Trophoblast cell (in vitro differentiated cells and primary cell): ENCODE measurements around the gene TAF7.
A peak's percentile ranks its signal among the peaks of the same experiment; 100 is the strongest.
"Not testable (repeated sequence)": the region's sequence is repeated elsewhere in the genome, so short reads cannot be mapped to it uniquely, and the experiment has no call there.

Experiments
- DNase-seq, 2 donors: peaks; one replicate each; pipeline ENCODE4 v3.0.0-alpha.2; 2016
- H2AFZ ChIP-seq: 2 replicates; pipeline ENCODE4 v1.6.1; 2013; ENCODE audit warnings: low read length, moderate library complexity, mild to moderate bottlenecking; ENCODE audit not compliant: insufficient read depth, poor library complexity
- H2AK5ac ChIP-seq: 2 replicates; pipeline ENCODE4 v1.6.1; 2013; ENCODE audit warnings: mild to moderate bottlenecking, low read length
- H2BK120ac ChIP-seq: 2 replicates; pipeline ENCODE4 v1.6.1; 2013; ENCODE audit warnings: low read length, mild to moderate bottlenecking, moderate library complexity; ENCODE audit not compliant: insufficient read depth, poor library complexity
- H2BK12ac ChIP-seq: 2 replicates; pipeline ENCODE4 v1.6.1; 2013; ENCODE audit warnings: mild to moderate bottlenecking, low read length, moderate library complexity
- H2BK5ac ChIP-seq: 2 replicates; pipeline ENCODE4 v1.6.1; 2013; ENCODE audit warnings: low read length, low read depth, moderate library complexity, mild to moderate bottlenecking; ENCODE audit not compliant: poor library complexity
- H3K14ac ChIP-seq: 2 replicates; pipeline ENCODE4 v1.6.1; 2013; ENCODE audit warnings: mild to moderate bottlenecking, low read length
- H3K18ac ChIP-seq: 2 replicates; pipeline ENCODE4 v1.6.1; 2013; ENCODE audit warnings: mild to moderate bottlenecking, low read length
- H3K23ac ChIP-seq: 2 replicates; pipeline ENCODE4 v1.6.1; 2013; ENCODE audit warnings: low read length
- H3K27ac ChIP-seq: 2 replicates; pipeline ENCODE4 v1.5.1; 2013; ENCODE audit warnings: low read depth, mild to moderate bottlenecking, inconsistent platforms, low read length, moderate library complexity
- H3K27me3 ChIP-seq: 2 replicates; pipeline ENCODE4 v1.6.1; 2013; ENCODE audit warnings: inconsistent platforms, mild to moderate bottlenecking, low read length, moderate library complexity; ENCODE audit not compliant: insufficient read depth
- H3K36me3 ChIP-seq, 2 experiments: 1 replicate in 1 of 2; 2 replicates in 1 of 2; pipeline ENCODE4 v1.6.1; 2013; ENCODE audit warnings: low read length in 2 of 2, mild to moderate bottlenecking in 2 of 2, moderate library complexity in 1 of 2; ENCODE audit not compliant: insufficient read depth in 2 of 2, control insufficient read depth in 1 of 2
- H3K4ac ChIP-seq: 2 replicates; pipeline ENCODE4 v1.6.1; 2013; ENCODE audit warnings: low read depth, mild to moderate bottlenecking, low read length, moderate library complexity
- H3K4me1 ChIP-seq, 2 experiments: 1 replicate in 1 of 2; 2 replicates in 1 of 2; pipeline ENCODE4 v1.6.1; 2013; ENCODE audit warnings: low read length in 2 of 2, mild to moderate bottlenecking in 2 of 2, moderate library complexity in 1 of 2; ENCODE audit not compliant: insufficient read depth in 2 of 2, control insufficient read depth in 1 of 2
- H3K4me2 ChIP-seq: 2 replicates; pipeline ENCODE4 v1.6.1; 2013; ENCODE audit warnings: inconsistent platforms, mild to moderate bottlenecking, low read length, moderate library complexity
- H3K4me3 ChIP-seq: 2 replicates; pipeline ENCODE4 v1.5.1; 2013; ENCODE audit warnings: mild to moderate bottlenecking, low read depth, low read length, inconsistent platforms
- H3K79me1 ChIP-seq: one replicate; pipeline ENCODE4 v1.6.1; 2013; ENCODE audit warnings: low read length
- H3K79me2 ChIP-seq: 2 replicates; pipeline ENCODE4 v1.6.1; 2013; ENCODE audit warnings: low read length, mild to moderate bottlenecking; ENCODE audit not compliant: control insufficient read depth, insufficient read depth, poor library complexity
- H3K9ac ChIP-seq: 2 replicates; pipeline ENCODE4 v1.6.1; 2013; ENCODE audit warnings: mild to moderate bottlenecking, low read length
- H3K9me3 ChIP-seq: 2 replicates; pipeline ENCODE4 v1.6.1; 2013; ENCODE audit warnings: low read depth, mild to moderate bottlenecking, control low read depth, inconsistent platforms, low read length; ENCODE audit not compliant: insufficient read depth
- H4K12ac ChIP-seq: 2 replicates; pipeline ENCODE4 v1.6.1; 2013; ENCODE audit warnings: low read depth, mild to moderate bottlenecking, low read length, moderate library complexity
- H4K8ac ChIP-seq: 2 replicates; pipeline ENCODE4 v1.6.1; 2013; ENCODE audit warnings: low read depth, mild to moderate bottlenecking, low read length, moderate library complexity
- H4K91ac ChIP-seq: one replicate; pipeline ENCODE4 v1.6.1; 2013; ENCODE audit warnings: low read depth, mild to moderate bottlenecking, low read length, moderate library complexity
- WGBS: extraction: QIAGEN DNeasy Blood & Tissue Kit; methylation state at CpG from one replicate; pipeline ENCODE4 v1.1.7; 2013; ENCODE audit warnings: missing lambda C conversion rate; ENCODE audit not compliant: insufficient read length, insufficient coverage; ENCODE audit errors: extremely low coverage; 5-methylcytosine and 5-hydroxymethylcytosine counted together

Gene TAF7

GRCh38 chr5:141322261-141322660, 1.7 kb upstream of the TAF7 start:
- H3K4me2 ChIP-seq, result no peak overlapping the region
- H3K9ac ChIP-seq, result no peak overlapping the region
- H3K27me3 ChIP-seq, result no peaks in the 10 kb centered on the region
- no peak overlapping the region for H3K4me3 ChIP-seq
- WGBS, result no CpG with 5 or more reads among the region's 3 CpGs
- H3K4me1 ChIP-seq, result peaks cover 2 to 5% of the 10 kb centered on the region in 2 experiments
- H3K23ac ChIP-seq, result no peak overlapping the region
- H2AK5ac ChIP-seq, result no peak overlapping the region
- no peak overlapping the region for H3K18ac ChIP-seq
- peaks cover 2 to 9% of the 10 kb centered on the region in 2 experiments for H3K36me3 ChIP-seq
- peaks cover 3% of the 10 kb centered on the region for H3K9me3 ChIP-seq
- DNase-seq, result no peak
- no peak overlapping the region for H4K8ac ChIP-seq
- peaks cover 6% of the 10 kb centered on the region for H3K79me1 ChIP-seq
- no peak overlapping the region for H3K14ac ChIP-seq
- H4K12ac ChIP-seq, result no peak overlapping the region
- no peak overlapping the region for H4K91ac ChIP-seq
- H2BK120ac ChIP-seq, result no peak overlapping the region
- no peak overlapping the region for H2BK5ac ChIP-seq
- no peak overlapping the region for H2AFZ ChIP-seq
- no peak overlapping the region for H3K27ac ChIP-seq
- H3K79me2 ChIP-seq, result peaks cover 4% of the 10 kb centered on the region
- no peak overlapping the region for H2BK12ac ChIP-seq
- no peak overlapping the region for H3K4ac ChIP-seq

GRCh38 chr5:141319699-141320098, 885 bp downstream of the TAF7 start:
- Histone ChIP-seq H4K8ac (no peak overlapping the region), H4K91ac (no peak overlapping the region), H2BK120ac (no peak overlapping the region), H3K9ac (no peak overlapping the region), H3K27ac (no peak overlapping the region), H3K36me3 (peaks cover 5 to 11% of the 10 kb centered on the region in 2 experiments), H2AFZ (no peak overlapping the region), H3K4me1 (peaks cover 2 to 5% of the 10 kb centered on the region in 2 experiments), H2BK5ac (no peak overlapping the region), H3K4me3 (peak overlapping the region; percentile 57), H3K79me2 (peaks cover 4% of the 10 kb centered on the region), H3K4ac (peak overlapping the region; percentile 77), H3K4me2 (peak overlapping the region; percentile 59), H3K9me3 (peaks cover 3% of the 10 kb centered on the region), H2BK12ac (no peak overlapping the region), H3K27me3 (no peaks in the 10 kb centered on the region), H3K14ac (no peak overlapping the region), H3K18ac (no peak overlapping the region), H4K12ac (no peak overlapping the region), H2AK5ac (no peak overlapping the region), H3K23ac (no peak overlapping the region), H3K79me1 (peaks cover 6% of the 10 kb centered on the region)
- DNase-seq, result no peak
- WGBS, result no CpG with 5 or more reads among the region's 5 CpGs

DNA sequence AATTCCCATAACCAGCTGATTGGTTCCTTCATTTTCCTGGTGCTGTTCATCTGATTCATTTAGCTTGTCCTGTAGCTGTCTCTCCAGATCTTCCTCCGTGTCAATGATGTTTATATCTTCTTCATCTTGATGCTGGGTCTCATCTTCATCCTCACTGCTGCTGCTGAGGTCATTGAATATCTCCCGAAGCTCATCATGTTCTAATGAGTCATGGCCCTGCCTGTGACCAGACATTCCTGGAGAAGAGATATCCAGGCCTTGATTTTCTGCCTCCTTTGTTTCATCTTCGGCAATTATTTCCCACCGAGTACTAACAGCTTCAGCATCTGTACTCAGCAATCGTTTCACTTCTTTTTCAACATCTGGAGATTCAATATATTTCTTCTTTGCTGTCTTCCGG, 1.4 kb downstream of the TAF7 start:
- peak overlapping the region; percentile 83 for H3K4ac ChIP-seq

DNA sequence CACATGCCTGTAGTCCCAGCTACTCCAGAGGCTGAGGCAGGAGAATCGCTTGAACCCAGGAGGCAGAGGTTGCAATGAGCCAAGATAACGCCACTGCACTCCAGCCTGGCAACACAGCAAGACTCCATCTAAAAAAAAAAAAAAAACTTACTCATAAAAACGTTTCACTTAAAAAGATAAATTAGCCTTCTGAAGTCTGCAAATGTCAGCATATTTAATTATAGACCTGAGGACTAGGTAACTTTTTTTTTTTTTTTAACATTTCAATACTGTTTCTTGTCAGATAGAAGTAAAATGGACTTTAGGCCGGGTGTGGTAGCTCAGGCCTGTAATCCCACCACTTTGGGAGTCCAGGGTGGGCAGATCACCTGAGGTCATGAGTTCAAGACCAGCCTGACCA, 3.6 kb downstream of the TAF7 start:
- H4K91ac ChIP-seq, H3K9ac ChIP-seq, H3K23ac ChIP-seq, H3K4me1 ChIP-seq, H2BK120ac ChIP-seq, H3K4me3 ChIP-seq, H2AK5ac ChIP-seq, H4K12ac ChIP-seq, H2BK5ac ChIP-seq, H3K14ac ChIP-seq, H3K27ac ChIP-seq, H3K79me2 ChIP-seq, DNase-seq, H3K18ac ChIP-seq, H3K9me3 ChIP-seq, H4K8ac ChIP-seq, H3K27me3 ChIP-seq, H3K4me2 ChIP-seq, H3K79me1 ChIP-seq, H2BK12ac ChIP-seq, H2AFZ ChIP-seq, H3K4ac ChIP-seq: not testable (repeated sequence)
- H3K36me3 ChIP-seq, result peaks cover 5 to 11% of the 10 kb centered on the region in 2 experiments
- WGBS, result no CpG with 5 or more reads among the region's 4 CpGs

More for the DNA sequence above, 1.4 kb downstream of the TAF7 start:
- Histone ChIP-seq H3K27ac (no peak overlapping the region), H3K36me3 (peaks cover 5 to 11% of the 10 kb centered on the region in 2 experiments), H3K79me2 (peaks cover 4% of the 10 kb centered on the region), H2BK12ac (no peak overlapping the region), H3K14ac (no peak overlapping the region), H2AK5ac (no peak overlapping the region), H3K23ac (no peak overlapping the region), H2BK120ac (no peak overlapping the region), H2AFZ (no peak overlapping the region), H3K4me3 (no peak overlapping the region), H3K9ac (no peak overlapping the region), H4K8ac (no peak overlapping the region), H3K9me3 (peaks cover 3% of the 10 kb centered on the region), H4K12ac (no peak overlapping the region), H3K27me3 (no peaks in the 10 kb centered on the region), H3K79me1 (peaks cover 6% of the 10 kb centered on the region), H3K4me1 (peaks cover 2 to 5% of the 10 kb centered on the region in 2 experiments), H3K18ac (no peak overlapping the region), H4K91ac (no peak overlapping the region), H3K4me2 (no peak overlapping the region), H2BK5ac (no peak overlapping the region)
- no peak for DNase-seq
- WGBS, result no CpG with 5 or more reads among the region's 6 CpGs
